Thyroid gland (tissue), 4 donors: ENCODE data around the gene SEMA7A. TPM values are rescaled to one million over a fixed set of nuclear protein-coding genes. Genes with fewer than 3 reads are reported as not detected.

Experiments used
- DNase-seq, 2 donors: peaks; one replicate each; pipeline ENCODE4 v3.0.0-alpha.2; 2019
- H3K27ac ChIP-seq, 3 donors: fragments of 200-600 bp; sonication (generic); 1 replicate in 2 of 3; 2 replicates in 1 of 3; pipeline ENCODE4 v1.5.1; 2016 to 2019; ENCODE audit warnings: mild to moderate bottlenecking in 1 of 3, moderate library complexity in 1 of 3
- H3K27me3 ChIP-seq: fragments of 200-600 bp; sonication (generic); one replicate; pipeline ENCODE4 v1.5.1; 2019
- H3K36me3 ChIP-seq, 2 donors: fragments of 200-600 bp; sonication (generic); one replicate each; pipeline ENCODE4 v1.5.1; 2016 to 2019
- H3K4me1 ChIP-seq, 2 donors: fragments of 200-600 bp; sonication (generic); one replicate each; pipeline ENCODE4 v1.5.1; 2017 to 2019
- H3K4me3 ChIP-seq, 3 donors: fragments of 200-600 bp; sonication (generic); replicated peaks in 1 of 3; 1 replicate in 2 of 3; 2 replicates in 1 of 3; pipeline ENCODE4 v1.5.1; 2016; ENCODE audit warnings: mild to moderate bottlenecking in 1 of 3
- H3K9me3 ChIP-seq: fragments of 200-600 bp; sonication (generic); one replicate; pipeline ENCODE4 v1.5.1; 2017
- CTCF ChIP-seq, 6 experiments: fragments of 200-600 bp in 3 of 6; fragments of 450-650 bp in 3 of 6; sonication (generic) in 3 of 6; IDR thresholded peaks; one replicate each; pipeline ENCODE4 v1.5.1; 2016 to 2019; ENCODE audit warnings: antibody characterized with exemption in 6 of 6, mild to moderate bottlenecking in 2 of 6, inconsistent platforms in 1 of 6, moderate library complexity in 1 of 6
- POLR2A ChIP-seq, 2 donors: fragments of 450-650 bp; IDR thresholded peaks; one replicate each; pipeline ENCODE4 v1.6.1; 2017; ENCODE audit warnings: antibody characterized with exemption in 2 of 2, mild to moderate bottlenecking in 2 of 2, moderate library complexity in 1 of 2
- WGBS, 2 donors: methylation state at CpG; one replicate each; pipeline ENCODE4 v1.1.5; 2017; 5-methylcytosine and 5-hydroxymethylcytosine counted together
- intact Hi-C: fragments of 100-400 bp; cut with DNase I; formaldehyde crosslinking; loops from one replicate; pipeline ENCODE4 v1.15.1; 2023
- total RNA-seq, 4 donors: library from RNA; depleted of rRNA; stranded (reverse); fragments of >200 nt; gene quantifications; one replicate each; pipeline ENCODE4 v1.2.3, GENCODE V29; 2016

SEMA7A gene
- total RNA-seq, 4 donors from 2014 or later, result 0.29 to 2.0 (median 1.6) TPM

DNA sequence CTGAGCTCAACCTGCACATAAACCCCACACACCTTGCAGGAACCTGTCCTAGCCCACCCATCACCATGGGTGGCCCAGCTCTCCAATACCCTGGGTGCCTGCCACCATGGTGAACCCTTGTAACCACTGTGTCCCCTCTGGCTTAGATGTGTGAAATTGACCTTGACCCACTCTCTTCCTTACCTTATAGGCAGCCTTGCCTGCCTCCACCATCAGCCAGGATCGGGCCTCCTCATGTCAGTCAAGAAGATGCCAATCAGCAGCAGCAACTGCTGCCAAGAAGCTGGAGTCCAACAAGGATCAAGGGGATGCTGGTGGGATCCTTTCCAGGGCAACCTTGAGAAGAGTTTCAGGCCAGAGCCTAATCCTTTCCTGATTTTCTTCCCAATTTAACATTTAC lies 57.5 kb downstream of the SEMA7A start:
- intact Hi-C loops, result no loop called here
- H3K27me3 ChIP-seq, result no peaks in the 10 kb centered on the region
- DNase-seq, result no peak
- H3K9me3 ChIP-seq, result no peaks in the 10 kb centered on the region
- no peak overlapping the region for H3K27ac ChIP-seq
- H3K36me3 ChIP-seq, result no peaks in the 10 kb centered on the region
- peaks cover 7 to 11% of the 10 kb centered on the region in 2 donors for H3K4me1 ChIP-seq
- 82 to 86% methylated on average over 1 of the region's 1 CpG for WGBS, 2 donors
- TF ChIP-seq CTCF (IDR thresholded peaks at IDR 0.05) (no peak), POLR2A (IDR thresholded peaks at IDR 0.05) (no peak)
- H3K4me3 ChIP-seq, result no peak overlapping the region

- Histone ChIP-seq H3K4me1 (peaks cover 7 to 11% of the 10 kb centered on the region in 2 donors), H3K9me3 (no peaks in the 10 kb centered on the region), H3K4me3 (no peak overlapping the region), H3K27ac (no peak overlapping the region), H3K27me3 (no peaks in the 10 kb centered on the region), H3K36me3 (no peaks in the 10 kb centered on the region)
- WGBS, 2 donors, result 12 to 17% methylated on average over 9 of the region's 9 CpGs
- DNase-seq, result peak; percentile 81 to 86
- TF ChIP-seq POLR2A (IDR thresholded peaks at IDR 0.05) (no peak), CTCF (IDR thresholded peaks at IDR 0.05) (peak; percentile 58 to 82 (median 76))
- intact Hi-C loops, result loop anchor here (2.0 kb wide), 1 partner anchor 64 kb away; no protein-coding TSS in a partner anchor
These were observed 58.5 kb downstream of the SEMA7A start for GRCh38 chr15:74375303-74375693.

- no peak overlapping the region for H3K27ac ChIP-seq
- no peaks in the 10 kb centered on the region for H3K9me3 ChIP-seq
- H3K4me3 ChIP-seq, result peak overlapping the region in 1 of 3 donors; percentile 55
- intact Hi-C loops, result loop anchor here (2.0 kb wide), 1 partner anchor 64 kb away; no protein-coding TSS in a partner anchor
- no peaks in the 10 kb centered on the region for H3K27me3 ChIP-seq
- H3K36me3 ChIP-seq, result no peaks in the 10 kb centered on the region
- TF ChIP-seq POLR2A (IDR thresholded peaks at IDR 0.05) (no peak), CTCF (IDR thresholded peaks at IDR 0.05) (no peak)
- H3K4me1 ChIP-seq, result peaks cover 7 to 11% of the 10 kb centered on the region in 2 donors
- 24 to 31% methylated on average over 8 of the region's 11 CpGs for WGBS, 2 donors
- no peak for DNase-seq
These were observed 59.0 kb downstream of the SEMA7A start for GRCh38 chr15:74374648-74375302.

DNA sequence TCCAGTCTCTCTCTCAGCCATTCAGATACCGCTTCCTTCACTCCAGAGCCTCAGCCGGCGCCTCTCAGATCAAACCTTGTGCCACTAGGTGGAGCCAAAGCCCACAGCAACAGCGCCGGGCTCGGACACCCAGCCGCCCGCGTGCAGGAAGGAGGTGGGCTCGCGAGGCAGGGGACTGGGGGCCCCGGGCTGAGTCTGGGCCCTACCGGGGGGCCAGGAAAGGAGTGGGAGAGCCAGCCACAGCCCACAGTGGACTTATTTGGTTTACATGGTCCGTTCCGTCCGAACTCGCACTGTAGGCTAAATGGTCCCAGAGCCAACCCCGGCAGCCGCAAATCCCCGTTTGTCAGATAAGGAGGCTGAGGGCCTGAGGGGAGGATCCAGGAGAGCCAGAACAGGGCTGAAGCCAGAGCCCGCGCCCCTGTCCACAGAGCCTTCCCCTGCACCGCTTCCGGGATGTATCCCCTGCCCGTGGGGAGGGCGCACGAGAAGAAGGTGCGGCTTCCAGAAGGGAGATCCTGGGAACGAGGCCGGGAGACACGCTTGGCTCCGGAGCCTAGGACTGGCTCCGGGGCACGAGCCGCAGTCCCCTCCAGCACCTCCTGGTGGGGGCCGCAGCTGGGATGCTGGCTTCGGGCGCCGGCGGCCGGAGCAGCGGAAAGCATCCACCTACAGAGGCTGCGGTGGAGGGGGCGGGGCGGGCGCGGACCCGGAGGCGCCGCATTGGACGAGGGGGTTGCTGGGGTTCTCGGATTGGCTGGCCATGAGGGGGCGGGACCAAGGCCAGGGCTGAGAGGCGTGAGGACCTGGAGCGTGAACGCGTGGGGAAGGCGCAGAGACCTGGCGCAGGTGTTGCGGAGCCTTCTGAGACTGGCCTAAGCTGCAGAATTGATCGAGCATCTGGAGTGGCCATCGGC lies 59.8 kb downstream of the SEMA7A start:
- H3K27ac ChIP-seq, result no peak overlapping the region
- H3K9me3 ChIP-seq, result no peaks in the 10 kb centered on the region
- TF ChIP-seq POLR2A (IDR thresholded peaks at IDR 0.05) (no peak), CTCF (IDR thresholded peaks at IDR 0.05) (peak; percentile 48 to 91 (median 81))
- intact Hi-C loops, result loop anchor here (2.0 kb wide), 1 partner anchor 65 kb away; no protein-coding TSS in a partner anchor
- no peaks in the 10 kb centered on the region for H3K27me3 ChIP-seq
- H3K4me3 ChIP-seq, result peak overlapping the region; percentile 3 to 55 (median 3)
- peaks cover 7 to 11% of the 10 kb centered on the region in 2 donors for H3K4me1 ChIP-seq
- WGBS, 2 donors, result 0% methylated on average over 9 to 21 of the region's 62 CpGs
- DNase-seq, result peak; percentile 96
- H3K36me3 ChIP-seq, result no peaks in the 10 kb centered on the region
